GM11168 (cell line): ENCODE results near the gene TNK1.

Experiments used
- in situ Hi-C: fragments of 300-500 bp; cut with MboI; formaldehyde crosslinking; loops from one replicate; pipeline ENCODE4 v1.12.0; 2022; ENCODE audit warnings: low sequenced_read_pairs; ENCODE audit not compliant: unreplicated experiment

Gene TNK1

DNA sequence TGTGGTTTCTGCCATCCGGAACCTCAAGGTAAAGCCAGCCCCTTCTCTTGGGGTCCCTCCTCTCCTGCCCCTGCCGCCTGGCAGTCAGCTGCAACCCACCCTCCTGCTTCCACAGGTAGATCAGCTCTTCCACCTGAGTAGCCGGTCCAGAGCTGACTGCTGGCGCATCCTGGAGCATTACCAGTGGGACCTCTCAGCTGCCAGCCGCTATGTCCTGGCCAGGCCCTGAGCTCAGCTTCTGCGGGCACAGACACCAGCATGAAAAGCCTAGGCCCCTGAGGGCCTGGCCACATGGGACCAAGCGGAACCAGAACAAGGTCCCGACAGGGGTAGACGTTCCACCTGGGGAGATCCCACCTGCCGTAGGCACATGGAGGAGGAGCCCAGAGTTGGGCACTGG lies 8.0 kb downstream of the TNK1 start:
- in situ Hi-C loops = no loop called here

DNA sequence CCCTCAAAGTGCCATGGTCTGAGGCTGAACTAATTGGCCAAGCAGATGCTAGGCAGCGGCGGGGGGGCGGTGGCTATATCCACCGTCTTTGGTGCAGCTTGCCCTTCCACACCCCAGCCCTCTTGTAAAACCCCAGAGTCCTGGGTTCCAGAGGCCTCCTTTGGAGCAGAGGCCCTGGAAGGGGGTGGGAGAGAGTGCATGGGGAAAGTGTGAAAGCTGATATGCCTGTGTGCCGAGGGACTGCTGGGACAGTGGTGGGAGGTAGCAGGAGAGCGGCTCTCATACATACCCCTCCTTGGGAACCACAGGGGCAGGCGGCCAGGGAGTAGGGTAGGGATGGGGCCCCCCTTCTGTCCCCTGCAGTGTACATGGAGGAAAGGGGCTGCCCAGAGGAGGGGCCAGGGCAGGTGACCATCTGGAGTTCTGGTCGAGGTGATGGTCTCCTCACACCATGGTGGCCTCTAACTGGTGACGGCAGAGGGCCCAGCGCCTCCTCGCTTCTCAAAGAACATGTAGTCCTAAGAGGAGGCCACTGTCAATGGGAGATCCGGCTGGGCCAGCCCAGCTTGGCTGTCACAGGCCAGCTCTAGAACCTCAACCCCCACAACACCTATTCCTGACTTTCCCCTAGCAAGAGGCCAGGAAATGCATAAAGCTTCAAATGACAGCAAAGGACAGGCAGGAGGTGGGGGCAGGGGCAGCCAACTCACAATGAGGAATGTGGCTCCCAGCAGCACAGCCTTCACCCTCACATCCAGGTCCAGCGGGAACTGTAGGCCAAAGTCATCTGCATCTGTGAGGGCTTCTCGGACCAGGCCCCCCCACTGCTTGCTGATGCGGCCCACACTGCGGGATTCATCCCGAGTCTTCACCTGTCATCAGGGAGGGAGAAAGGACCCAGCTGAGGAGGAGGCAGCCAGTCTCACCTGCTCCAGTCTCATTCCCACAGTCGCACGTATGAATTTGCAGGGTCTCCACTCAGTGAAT lies 9.3 kb downstream of the TNK1 start:
- in situ Hi-C loops = no loop called here

DNA sequence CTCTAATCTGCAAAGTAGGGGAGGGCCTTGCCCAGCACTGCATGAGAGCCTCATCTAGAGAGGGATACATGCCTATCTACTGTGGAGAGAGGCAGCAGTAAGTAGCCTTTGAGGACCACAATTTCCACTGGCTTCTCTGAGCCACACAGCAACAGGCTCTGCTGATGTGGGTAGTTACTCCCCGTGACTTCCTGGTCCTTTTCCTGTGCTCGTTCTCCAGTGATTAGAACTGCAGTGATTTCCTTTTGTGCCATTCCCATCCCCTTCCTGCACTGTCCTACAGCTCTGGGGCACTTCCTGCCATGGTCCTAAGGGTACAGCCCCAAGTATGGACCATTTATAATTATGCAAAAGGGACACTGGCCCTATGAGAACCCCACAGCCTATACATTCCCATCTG lies 10.4 kb downstream of the TNK1 start:
- in situ Hi-C loops = no loop called here

DNA sequence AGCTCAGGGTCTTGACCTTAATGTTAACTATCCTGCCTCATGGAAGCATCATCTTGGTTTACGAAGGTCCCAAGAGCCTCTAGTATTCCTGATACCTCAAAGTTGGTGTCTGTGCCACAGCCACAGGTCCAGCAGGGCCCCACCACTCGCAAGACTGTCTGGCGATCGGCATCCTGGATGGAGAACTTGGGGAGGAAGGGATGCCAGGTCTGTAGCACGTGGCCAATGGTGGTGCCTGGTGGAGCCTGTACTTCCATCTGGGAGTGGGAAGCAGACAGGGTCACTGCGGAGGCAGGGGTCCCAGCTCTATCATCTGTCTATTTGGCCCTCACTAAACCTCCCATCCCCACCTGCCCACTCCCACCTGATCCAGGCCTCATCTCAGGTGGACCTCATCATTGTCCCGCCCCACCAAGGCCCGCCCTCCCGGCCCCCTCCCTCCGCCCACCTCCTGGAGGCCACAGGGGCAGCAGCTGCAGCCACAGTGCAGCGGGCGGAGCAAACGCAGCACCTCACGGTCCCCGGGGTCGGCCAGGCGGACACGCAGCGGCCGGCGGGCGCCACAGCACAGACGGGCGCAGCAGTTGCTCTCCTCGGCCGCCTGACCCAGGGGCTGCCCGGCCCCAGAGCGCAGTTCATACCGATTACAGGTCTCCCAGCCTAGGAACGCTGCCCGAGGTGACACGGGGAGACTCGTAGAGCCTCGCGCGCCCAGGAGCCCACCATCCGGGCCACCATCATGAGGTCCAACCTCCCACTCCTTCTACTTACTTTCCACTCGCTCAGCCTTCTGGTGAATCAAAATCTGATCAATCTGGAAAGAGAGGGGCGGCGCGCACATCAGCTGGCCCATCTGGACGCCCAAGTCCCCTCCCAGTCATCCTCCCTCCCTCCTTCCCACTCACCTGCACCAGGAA lies 12.1 kb downstream of the TNK1 start:
- in situ Hi-C loops = no loop called here

DNA sequence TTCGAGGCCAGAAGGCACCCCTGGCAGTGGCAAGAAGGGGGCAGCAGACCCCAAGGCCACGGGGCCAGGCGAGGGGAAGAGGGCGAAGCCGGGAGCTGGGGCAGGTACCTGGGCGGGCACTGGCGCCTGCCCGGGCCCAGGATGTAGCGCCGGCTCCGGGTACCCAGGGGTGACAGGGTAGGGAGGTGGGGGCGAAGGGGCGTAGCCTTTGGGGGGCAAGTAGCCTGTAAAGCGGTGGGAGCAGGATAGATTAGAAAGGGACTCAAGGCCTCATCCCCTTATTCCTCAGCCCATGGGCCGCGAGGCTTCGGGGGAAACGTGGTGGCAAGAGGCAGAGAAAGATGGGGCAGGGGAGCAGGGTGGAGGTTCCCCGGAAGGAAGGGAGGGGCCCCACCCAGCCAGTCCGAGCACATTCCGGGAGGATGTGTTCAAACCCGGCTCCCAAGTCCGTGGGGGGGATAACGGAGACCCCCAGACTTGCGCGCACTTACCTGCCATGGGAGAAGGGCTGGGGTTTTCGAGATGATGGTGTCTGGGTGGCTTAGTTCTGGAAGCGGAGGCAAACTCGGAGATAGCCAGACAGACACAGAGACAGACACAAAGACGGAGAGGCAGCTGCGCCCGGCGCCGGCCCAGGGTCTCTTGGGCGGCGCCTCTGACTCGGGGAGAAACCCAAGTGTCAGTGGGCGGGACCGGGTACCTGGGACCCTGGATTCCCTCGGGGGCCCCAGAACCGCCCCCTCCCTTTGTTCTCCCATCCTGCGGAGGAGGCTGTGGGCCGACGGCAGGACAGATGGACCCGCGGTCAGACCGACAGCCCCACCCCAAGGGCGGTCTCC lies 12.9 kb downstream of the TNK1 start:
- in situ Hi-C loops = no loop called here

DNA sequence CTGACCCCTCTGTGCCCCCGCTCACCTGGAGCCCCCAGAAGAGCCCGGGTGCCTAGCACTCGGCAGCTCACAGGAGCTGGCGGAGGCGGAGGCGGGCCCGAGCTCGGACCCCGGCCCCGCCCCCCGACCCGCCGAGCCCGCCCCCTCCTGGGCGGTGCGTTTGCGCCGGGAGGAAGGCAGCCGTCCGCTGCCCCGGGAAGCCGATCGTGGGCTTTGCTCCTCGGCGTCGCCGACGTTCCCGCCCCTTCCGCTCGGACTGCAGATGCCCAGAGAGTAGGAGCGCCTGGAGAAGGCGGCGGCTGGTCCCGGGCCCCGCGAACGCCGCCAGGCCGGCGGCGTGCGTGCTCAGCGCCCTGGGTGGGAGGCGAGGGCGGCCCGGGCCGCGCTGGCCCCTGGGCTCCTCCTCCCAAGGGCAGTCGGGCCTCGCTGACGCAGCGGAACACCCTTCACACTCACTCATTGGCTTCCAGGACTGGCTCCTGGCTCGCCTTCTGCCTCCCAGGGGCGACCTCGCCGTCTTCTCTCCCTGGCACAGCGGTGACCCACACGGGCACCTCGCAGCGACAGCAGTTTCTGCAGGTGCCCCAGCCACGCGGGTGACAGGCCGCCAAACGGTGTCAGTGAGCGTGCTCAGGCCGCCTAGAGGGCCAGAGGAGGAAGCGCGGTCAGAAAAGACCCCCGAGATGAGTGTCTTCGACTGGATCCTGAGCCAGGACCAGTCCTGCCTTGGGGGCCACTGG lies 13.7 kb downstream of the TNK1 start, which contains the start of gene PLSCR3:
TSS of gene PLSCR3 (minus strand) at position 74 of the 740 bp plus-strand sequence. CDS start 415 bp downstream, outside the sequence.
- in situ Hi-C loops = no loop called here

DNA sequence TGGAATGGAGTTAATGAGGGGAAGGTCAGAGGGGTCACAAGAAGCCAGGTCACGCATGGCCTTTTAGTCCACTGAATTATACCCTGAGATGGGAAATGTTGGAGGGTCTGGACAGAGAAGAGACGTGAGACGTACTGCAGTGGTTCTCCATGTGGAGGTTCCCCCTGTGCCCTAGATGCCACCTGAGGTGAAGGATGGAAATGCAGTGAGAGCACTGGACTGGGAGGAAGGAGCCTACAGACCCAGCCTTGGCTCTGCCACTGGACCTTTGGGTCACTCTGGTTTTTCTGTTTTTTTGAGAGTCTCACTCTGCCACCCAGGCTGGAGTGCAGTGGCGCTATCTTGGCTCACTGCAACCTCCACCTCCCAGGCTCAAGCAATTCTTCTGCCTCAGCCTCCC lies 15.3 kb downstream of the TNK1 start:
- in situ Hi-C loops = no loop called here

DNA sequence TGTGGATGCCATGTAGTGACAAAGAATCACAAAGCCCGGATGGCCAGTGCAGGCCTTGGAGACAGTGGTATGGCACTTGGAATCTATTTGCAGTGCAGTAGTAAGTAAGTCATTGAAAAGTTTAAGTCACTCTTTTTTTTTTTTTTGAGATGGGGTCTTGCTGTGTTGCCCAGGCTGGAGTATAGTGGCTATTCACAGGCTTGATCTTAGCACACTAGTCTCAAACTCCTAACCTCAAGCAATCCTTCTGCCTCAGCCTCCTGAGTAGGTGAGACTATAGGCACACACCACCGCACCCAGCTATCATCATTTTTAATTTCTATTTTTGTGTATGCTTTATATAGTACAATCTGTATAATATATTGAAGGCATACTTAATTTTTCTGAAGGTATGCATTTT lies 17.7 kb downstream of the TNK1 start:
- in situ Hi-C loops = no loop called here

DNA sequence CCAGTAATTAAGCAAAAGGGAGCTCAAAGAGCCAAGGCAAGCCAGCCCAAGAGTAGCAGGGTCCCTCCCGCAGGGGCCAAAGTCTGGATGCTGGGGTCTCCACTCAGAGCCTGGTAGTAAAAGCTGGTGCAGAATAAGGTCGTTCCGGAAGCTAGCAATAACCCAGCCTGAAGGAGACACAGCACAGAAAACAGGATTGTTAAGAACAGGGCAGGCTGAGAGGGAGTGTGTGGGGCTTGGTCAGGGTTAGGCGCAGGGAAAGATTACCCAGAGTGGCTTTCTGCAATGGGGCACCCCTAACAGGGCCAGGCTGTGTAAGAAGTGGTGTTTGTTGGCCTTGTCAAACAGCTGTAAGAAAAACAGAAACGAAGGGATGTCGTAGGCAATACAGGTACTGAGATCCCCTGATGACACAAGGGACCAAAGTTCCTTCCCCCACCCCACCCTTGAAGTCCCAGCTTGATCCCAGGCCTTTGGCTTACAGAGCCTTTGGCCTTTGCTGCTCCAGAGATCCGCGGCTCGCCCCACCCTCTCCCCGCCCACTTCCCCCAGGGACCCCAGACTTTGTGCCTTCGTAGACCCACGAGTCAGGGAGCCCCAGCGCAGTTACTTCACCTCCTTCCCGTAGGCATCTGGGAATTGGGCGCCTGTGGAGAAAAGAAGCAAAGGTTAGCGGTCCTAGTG lies 22.3 kb downstream of the TNK1 start:
- in situ Hi-C loops = no loop called here

DNA sequence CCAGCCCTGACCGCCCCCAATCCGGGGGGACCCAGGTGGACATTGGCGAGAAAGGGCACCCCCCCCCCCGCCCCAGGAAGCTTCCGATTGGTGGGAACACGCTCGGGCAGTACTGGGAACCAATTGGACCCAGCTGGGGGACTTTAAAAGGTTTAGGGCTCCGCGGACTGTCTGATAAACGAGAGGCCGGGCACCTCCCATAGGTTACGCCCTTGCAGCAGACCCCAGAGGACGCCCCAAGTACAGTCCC lies 22.8 kb downstream of the TNK1 start:
- in situ Hi-C loops = no loop called here

DNA sequence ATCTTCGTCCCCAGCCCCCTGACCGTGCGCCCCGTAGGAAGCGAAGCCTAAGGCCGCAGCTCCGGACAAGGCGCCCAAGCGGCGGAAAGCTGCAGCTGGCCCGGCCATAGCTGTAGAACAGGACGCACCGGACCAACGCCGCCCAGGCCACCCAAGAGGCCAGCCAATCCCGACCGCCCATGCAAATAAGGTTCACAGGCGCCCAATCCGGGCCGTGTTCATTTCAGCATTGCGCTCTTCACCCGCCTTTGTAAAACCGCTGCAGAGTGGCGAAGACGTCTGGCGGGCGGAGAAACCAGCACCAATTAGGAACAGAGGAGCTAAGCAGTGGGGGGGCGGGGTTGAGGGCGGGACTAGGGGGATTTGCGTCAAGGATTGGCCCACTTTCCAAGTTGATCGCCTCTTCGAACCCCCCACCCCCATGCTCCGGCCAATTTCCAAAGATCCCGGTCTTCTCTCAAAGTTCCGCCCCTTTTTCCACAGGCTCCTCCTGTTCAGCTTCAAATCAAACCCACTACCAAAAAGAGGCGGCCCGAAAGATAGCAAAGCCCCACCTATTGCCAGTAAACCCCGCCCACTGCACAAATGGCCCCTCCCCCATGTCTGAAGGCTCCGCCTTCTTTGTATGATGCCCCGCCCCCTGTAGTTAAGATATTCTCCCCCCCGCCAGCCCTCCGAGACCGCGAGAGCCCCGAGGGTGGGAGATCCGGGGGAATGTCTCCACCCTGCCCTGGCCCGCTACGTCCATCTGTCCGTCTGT lies 23.3 kb downstream of the TNK1 start, which contains the start of gene TMEM256:
TSS of gene TMEM256 (minus strand) at position 121 of the 760 bp plus-strand sequence. CDS start at position 108, 13 bp downstream.
- in situ Hi-C loops = no loop called here

DNA sequence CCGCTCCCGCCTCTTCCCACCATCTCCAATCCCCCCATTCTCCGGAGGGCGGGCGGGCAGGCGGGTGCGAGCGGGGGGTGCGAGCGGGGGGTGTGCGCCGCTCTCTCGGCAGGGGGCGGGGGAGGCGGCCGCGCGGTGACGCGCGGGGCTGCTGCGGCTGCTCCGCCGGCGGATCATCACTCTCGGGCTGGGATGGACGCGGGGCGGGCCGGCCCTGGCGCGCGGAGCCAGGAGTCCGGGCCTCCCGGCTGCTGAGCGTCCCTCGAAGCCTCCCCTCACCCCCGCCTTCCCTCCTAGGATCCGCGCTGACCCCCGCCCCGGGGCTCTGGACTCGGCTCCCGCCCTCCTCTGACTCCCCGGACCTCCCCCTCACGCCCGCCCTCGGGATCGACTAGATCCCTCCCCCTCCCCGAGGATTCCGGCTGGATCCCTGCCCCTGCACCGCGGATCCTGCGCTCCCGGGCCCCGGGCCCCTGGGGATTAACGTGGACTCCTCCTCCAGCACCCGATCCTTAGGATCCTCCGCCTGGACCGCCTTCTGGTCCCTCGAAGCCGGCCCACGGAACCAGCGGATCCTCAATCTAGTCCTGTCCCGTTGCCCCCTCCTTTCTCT lies 24.0 kb downstream of the TNK1 start:
- in situ Hi-C loops = no loop called here

DNA sequence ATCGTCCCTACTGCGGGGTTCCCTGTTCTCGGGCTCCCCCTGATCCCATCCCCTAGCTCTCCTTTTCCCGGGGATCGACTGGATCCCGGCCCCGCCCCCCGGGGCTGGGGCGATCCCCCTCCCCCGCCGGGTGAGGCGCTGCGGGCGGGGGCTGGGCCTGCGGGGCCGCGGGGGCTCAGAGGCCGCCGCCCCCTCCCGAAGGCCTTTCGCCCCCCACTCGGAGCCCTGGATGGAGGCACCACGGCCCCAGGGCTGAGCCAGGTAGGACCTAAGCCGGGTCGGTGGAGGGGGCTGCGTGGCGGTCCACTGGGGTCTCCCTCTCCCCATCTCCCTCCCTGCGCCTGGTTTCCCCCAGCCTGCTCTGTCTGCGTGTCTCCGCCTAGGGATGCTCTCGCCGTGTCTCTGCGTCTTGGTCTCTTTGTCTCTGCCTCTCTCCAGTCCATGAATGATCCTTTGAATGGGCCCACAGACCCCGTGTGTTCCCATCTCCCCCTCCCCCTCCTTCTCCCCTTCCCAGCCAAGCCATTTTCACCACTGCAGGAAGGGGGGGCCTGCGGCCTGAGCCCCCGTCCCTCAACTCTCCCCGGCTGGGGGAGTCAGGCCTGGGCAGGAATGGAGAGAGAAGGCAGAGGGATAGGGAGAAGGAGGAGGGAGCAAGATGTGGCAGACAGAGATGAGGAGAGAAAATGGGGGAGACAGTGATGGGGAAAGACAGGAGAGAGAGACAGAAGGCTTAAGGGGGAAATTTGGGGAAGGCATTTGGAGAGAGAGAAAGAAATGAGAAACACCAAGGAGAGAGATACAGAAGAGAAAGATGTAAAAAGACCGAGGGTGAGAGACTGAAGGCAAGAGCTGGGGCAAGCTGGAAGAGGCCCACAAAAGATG lies 24.7 kb downstream of the TNK1 start:
- in situ Hi-C loops = no loop called here

DNA sequence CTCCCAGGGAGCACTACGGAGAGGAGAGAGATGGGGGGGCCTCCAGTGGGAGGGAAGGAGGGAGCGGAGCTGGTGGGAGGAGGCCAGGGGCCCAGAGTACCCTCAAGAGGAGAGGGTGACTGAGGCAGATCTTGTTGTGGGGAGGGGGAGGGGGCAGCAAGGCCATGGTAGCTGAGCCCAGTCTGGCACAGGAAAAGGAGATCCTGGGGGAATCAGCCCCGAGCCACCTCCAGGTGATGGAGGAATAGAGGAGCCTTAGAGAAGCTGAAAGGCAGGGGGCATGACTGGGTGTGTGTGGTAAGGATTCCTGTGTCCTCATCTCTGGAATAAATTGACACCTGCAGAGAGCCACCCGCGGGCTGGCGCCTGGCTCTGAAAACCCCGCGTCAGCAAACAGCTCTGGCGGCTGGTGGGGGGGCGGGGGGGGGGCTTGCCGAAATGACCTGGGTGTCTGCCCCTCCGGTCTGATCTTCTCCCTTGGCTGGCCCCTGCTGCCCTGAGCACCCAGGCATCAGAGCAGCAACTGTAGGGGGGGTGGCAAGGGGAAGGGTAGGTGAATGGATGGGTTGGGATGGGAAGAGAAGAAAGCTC lies 25.4 kb downstream of the TNK1 start:
- in situ Hi-C loops = no loop called here

DNA sequence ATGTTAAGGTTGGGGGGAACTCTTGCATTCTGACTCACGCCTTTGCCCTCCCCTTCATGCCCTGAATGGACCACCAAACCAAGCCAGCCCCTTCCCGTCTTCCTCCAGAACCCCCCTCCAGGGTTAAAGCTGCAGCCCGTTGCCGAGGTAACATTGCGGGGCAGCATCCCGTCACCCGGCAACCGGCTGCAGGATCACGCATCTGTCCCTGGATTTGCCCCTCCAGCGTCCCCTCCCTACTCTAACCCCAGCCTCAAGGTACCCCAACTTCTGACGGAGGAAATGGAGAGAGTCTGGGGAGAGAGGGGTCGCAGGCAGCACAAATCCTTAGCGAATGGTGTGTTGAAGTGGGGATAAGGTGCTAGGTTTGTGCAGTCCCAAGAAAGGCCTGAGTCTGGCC lies 26.2 kb downstream of the TNK1 start:
- in situ Hi-C loops = no loop called here

DNA sequence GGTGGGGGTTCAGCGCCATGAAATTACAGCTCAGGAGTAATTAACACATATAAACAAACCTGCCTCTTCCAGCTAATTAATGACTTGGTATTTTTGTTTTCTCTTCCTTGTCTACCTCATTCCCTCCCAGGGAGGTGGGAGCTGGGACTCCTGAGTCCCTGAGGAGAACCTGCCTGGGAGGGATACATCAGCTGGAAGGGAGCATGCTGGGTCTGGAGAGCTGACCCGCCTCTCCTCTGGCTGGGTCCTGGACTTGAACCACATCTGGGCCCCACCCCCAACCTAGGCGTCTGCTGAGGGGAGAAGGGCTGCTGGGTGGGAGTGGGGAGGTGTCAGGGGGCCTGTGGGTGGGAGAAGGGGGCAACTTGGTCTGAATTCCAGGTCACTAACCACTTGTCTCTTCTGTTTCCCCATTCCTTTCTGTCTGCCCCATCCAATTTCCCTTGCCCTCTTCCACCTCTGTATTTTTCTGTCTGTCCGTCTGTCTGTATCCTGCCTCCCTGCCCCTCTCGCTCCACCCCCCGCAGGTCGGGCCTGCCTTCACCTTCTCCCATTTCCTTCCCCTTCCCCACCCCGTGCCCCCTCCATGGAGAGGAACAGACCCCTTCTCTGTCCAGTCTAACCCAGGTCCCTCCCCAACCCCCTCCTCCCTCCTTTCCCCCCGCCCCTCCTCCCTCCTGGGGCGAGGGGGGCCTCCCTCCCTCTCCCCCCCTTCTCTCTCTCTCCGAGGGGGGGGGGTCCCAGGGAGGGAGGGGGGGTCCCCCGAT lies 26.8 kb downstream of the TNK1 start, which contains the start of gene NLGN2:
TSS of gene NLGN2 (plus strand) at position 361 of the 767 bp plus-strand sequence. CDS start 411 bp downstream, outside the sequence.
- in situ Hi-C loops = no loop called here
